OCI-LY7 (cell line): Measurements from ENCODE around the gene CTNNA3. TPM values are rescaled to one million over a fixed set of nuclear protein-coding genes. Genes with fewer than 3 reads are reported as not detected.

Source experiments
- BruUV-seq: library from RNA; stranded (reverse); fragments of 400-500 nt; replicated peaks from 2 replicates; lab custom pipeline; 2021; lab: Mats Ljungman, UMichigan
- CTCF ChIA-PET: fragments of 300-600 bp; sonication (Branson Sonifier 250); formaldehyde crosslinking; loops from one replicate; lab custom pipeline; 2022; ENCODE audit warnings: antibody characterized with exemption; ENCODE audit not compliant: unreplicated experiment; lab: Charles Lee
- POLR2A ChIA-PET: fragments of 300-600 bp; sonication (Branson Sonifier 250); formaldehyde crosslinking; loops from one replicate; lab custom pipeline; 2022; ENCODE audit warnings: antibody characterized with exemption; lab: Charles Lee
- DNase-seq: peaks from one replicate; pipeline ENCODE4 v3.0.0-alpha.2; 2015; ENCODE audit warnings: low spot score
- H2AFZ ChIP-seq: fragments of 200-600 bp; sonication (generic), shearing (Covaris generic); 2 replicates; pipeline ENCODE4 v1.6.1; 2014; ENCODE audit warnings: mild to moderate bottlenecking, antibody characterized with exemption, low read length, moderate library complexity
- H3K27ac ChIP-seq: fragments of 200-600 bp; sonication (generic); 2 replicates; pipeline ENCODE4 v1.5.1; 2014; ENCODE audit warnings: mixed run types, low read depth, mild to moderate bottlenecking, moderate library complexity, low read length, inconsistent platforms; ENCODE audit not compliant: poor library complexity, severe bottlenecking
- H3K36me3 ChIP-seq: fragments of 200-600 bp; sonication (generic); 2 replicates; pipeline ENCODE4 v1.6.1; 2014; ENCODE audit warnings: mild to moderate bottlenecking, antibody characterized with exemption, low read length, moderate library complexity, mixed read lengths; ENCODE audit not compliant: insufficient read depth
- H3K4me1 ChIP-seq: fragments of 200-600 bp; sonication (generic); 2 replicates; pipeline ENCODE4 v1.5.1; 2014; ENCODE audit warnings: mild to moderate bottlenecking, low read length; ENCODE audit not compliant: insufficient read depth, poor library complexity, severe bottlenecking
- H3K4me2 ChIP-seq: fragments of 200-600 bp; sonication (generic); 2 replicates; pipeline ENCODE4 v1.6.1; 2014; ENCODE audit warnings: mild to moderate bottlenecking, low read length
- H3K4me3 ChIP-seq: fragments of 200-600 bp; sonication (generic); 2 replicates; pipeline ENCODE4 v1.5.1; 2014; ENCODE audit warnings: mild to moderate bottlenecking, low read depth, low read length; ENCODE audit not compliant: poor library complexity, severe bottlenecking
- H3K79me2 ChIP-seq: fragments of 200-600 bp; sonication (generic); 2 replicates; pipeline ENCODE4 v1.6.1; 2016; ENCODE audit warnings: low read depth, mild to moderate bottlenecking, low read length, moderate library complexity, mixed read lengths; ENCODE audit not compliant: insufficient read depth
- H3K9me2 ChIP-seq: fragments of 200-600 bp; sonication (generic); 2 replicates; pipeline ENCODE4 v1.6.1; 2016; ENCODE audit warnings: mild to moderate bottlenecking, low read length, mixed read lengths; ENCODE audit not compliant: insufficient read depth
- H3K9me3 ChIP-seq: fragments of 200-600 bp; sonication (generic); 2 replicates; pipeline ENCODE4 v1.6.1; 2014; ENCODE audit warnings: mild to moderate bottlenecking, mixed run types, low read length, mixed read lengths
- H4K20me1 ChIP-seq: fragments of 200-600 bp; sonication (generic); 2 replicates; pipeline ENCODE4 v1.6.1; 2014; ENCODE audit warnings: mild to moderate bottlenecking, antibody characterized with exemption, low read length, moderate library complexity, mixed read lengths; ENCODE audit not compliant: insufficient read depth
- CTCF ChIP-seq: fragments of 200-600 bp; sonication (generic); conservative IDR thresholded peaks from 2 replicates; pipeline ENCODE4 v1.5.1; 2014; ENCODE audit warnings: mild to moderate bottlenecking, antibody characterized with exemption, low read length, moderate library complexity, mixed read lengths
- EZH2phosphoT487 ChIP-seq: fragments of 200-600 bp; sonication (generic); IDR thresholded peaks from 2 replicates; pipeline ENCODE4 v1.6.1; 2018; ENCODE audit warnings: low read depth, borderline replicate concordance, mild to moderate bottlenecking, mixed run types, antibody characterized with exemption, low read length, moderate library complexity, mixed read lengths
- intact Hi-C: fragments of 100-400 bp; cut with micrococcal nuclease; formaldehyde crosslinking; loops from one replicate; pipeline ENCODE4 v1.10.0; 2022; ENCODE audit not compliant: unreplicated experiment
- total RNA-seq, 2 experiments: library from RNA; depleted of rRNA in 1 of 2; stranded (reverse); fragments of >200 nt in 1 of 2; shearing (Covaris generic) in 1 of 2; gene quantifications; 2 replicates each; pipeline ENCODE4 v1.2.3, GENCODE V29; 2014 to 2022

Gene CTNNA3
- total RNA-seq, 2 experiments from 2014 or later, result not detected

DNA sequence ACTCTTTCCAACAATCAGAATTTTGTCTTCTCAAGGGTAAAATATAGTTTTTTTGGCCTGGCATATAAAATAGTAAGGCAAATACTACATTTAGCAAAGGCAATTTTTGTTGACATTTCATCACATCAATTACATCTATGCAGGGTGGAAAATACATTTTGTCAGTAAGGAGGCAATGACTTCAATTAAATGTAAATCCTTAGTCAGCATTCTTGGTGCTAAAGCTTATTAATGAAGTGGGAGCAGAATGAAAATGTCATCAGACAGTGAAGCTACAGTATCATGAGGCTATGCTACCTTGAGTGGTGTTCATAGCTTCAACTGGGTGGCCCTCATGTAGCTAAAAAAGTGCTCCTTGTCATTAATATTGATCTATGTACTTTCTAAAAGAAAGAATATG is 761.3 kb downstream of the CTNNA3 start:
- Histone ChIP-seq H3K79me2 (no peaks in the 10 kb centered on the region), H3K4me1 (no peaks in the 10 kb centered on the region), H3K4me3 (no peak overlapping the region), H3K4me2 (no peak overlapping the region), H4K20me1 (no peaks in the 10 kb centered on the region), H3K36me3 (no peaks in the 10 kb centered on the region), H2AFZ (no peak overlapping the region), H3K9me3 (no peaks in the 10 kb centered on the region), H3K9me2 (no peaks in the 10 kb centered on the region), H3K27ac (no peak overlapping the region)
- ChIA-PET POLR2A (interaction anchor here (0.7 to 1.6 kb wide), 2 partner anchors 9 to 20 kb away, joined by 4 to 5 read pairs; partner anchors contain the start of gene LRRTM3), CTCF (no interaction called here)
- TF ChIP-seq CTCF (no peak), EZH2phosphoT487 (no peak)
- BruUV-seq, result no TSS peak
- intact Hi-C loops, result no loop called here
- DNase-seq, result no peak

DNA sequence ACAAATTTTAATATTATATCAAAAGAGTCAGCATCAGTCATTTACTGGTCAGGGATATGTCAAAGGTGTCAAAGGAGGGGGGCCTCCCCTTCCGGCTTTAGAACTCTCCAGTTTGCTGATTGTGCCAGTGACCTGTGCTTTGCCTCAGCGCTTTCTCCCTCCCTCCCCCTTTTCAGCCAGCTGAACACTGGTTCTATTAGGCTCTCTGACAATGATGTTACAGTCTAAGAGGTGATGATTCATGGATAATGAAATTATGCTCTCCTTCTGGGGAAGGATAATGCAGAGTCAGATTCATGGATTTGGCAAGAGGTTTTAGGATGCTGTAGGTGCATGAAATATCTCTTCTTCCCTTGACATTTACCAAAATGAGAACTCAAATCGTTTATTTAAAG is 764.0 kb downstream of the CTNNA3 start:
- Histone ChIP-seq H3K79me2 (no peaks in the 10 kb centered on the region), H3K4me3 (no peak overlapping the region), H3K4me2 (no peak overlapping the region), H3K27ac (no peak overlapping the region), H3K9me2 (no peaks in the 10 kb centered on the region), H3K9me3 (no peaks in the 10 kb centered on the region), H2AFZ (no peak overlapping the region), H4K20me1 (no peaks in the 10 kb centered on the region), H3K4me1 (no peaks in the 10 kb centered on the region), H3K36me3 (no peaks in the 10 kb centered on the region)
- CTCF ChIA-PET, result no interaction called here
- POLR2A ChIA-PET, result interaction anchor here (0.9 kb wide), 1 partner anchor 9 kb away, joined by 3 read pairs; no protein-coding TSS in a partner anchor
- DNase-seq, result no peak
- BruUV-seq, result no TSS peak
- intact Hi-C loops, result loop anchor here (2.0 kb wide), 1 partner anchor 849 kb away; no protein-coding TSS in a partner anchor
- TF ChIP-seq EZH2phosphoT487, result no peak
- no peak for TF ChIP-seq CTCF

- Histone ChIP-seq H3K9me3 (no peaks in the 10 kb centered on the region), H3K4me1 (no peaks in the 10 kb centered on the region), H4K20me1 (no peaks in the 10 kb centered on the region), H3K4me3 (no peak overlapping the region), H3K36me3 (no peaks in the 10 kb centered on the region), H3K9me2 (no peaks in the 10 kb centered on the region), H2AFZ (no peak overlapping the region), H3K4me2 (no peak overlapping the region), H3K27ac (no peak overlapping the region), H3K79me2 (no peaks in the 10 kb centered on the region)
- TF ChIP-seq EZH2phosphoT487, result no peak
- peak; percentile 96 for TF ChIP-seq CTCF
- peak; percentile 57 for DNase-seq
- ChIA-PET POLR2A (interaction anchor here (0.9 kb wide), 1 partner anchor 10 kb away, joined by 3 read pairs; no protein-coding TSS in a partner anchor), CTCF (no interaction called here)
- no TSS peak for BruUV-seq
- intact Hi-C loops, result loop anchor here (2.0 kb wide), 1 partner anchor 849 kb away; no protein-coding TSS in a partner anchor
Measured at GRCh38 chr10:66931340-66931948, 764.6 kb downstream of the CTNNA3 start.
